Duodenal mucosa (tissue), 2 donors: Measurements from ENCODE around the gene DSCAML1.

Source experiments
- H3K27ac ChIP-seq: one replicate; pipeline ENCODE4 v1.7.0; 2013; ENCODE audit warnings: low read depth, low read length
- H3K27me3 ChIP-seq, 2 donors: one replicate each; pipeline ENCODE4 v1.7.0; 2013; ENCODE audit warnings: low read length in 2 of 2, control low read depth in 1 of 2; ENCODE audit not compliant: insufficient read depth in 2 of 2, control insufficient read depth in 1 of 2
- H3K36me3 ChIP-seq, 2 donors: one replicate each; pipeline ENCODE4 v1.7.0; 2013; ENCODE audit warnings: low read length in 2 of 2, control low read depth in 1 of 2; ENCODE audit not compliant: insufficient read depth in 2 of 2, control insufficient read depth in 1 of 2
- H3K4me1 ChIP-seq, 2 donors: one replicate each; pipeline ENCODE4 v1.7.0; 2013; ENCODE audit warnings: low read length in 2 of 2, control low read depth in 1 of 2; ENCODE audit not compliant: insufficient read depth in 2 of 2, control insufficient read depth in 1 of 2
- H3K4me3 ChIP-seq, 2 donors: one replicate each; pipeline ENCODE4 v1.7.0; 2013; ENCODE audit warnings: low read length in 2 of 2, low read depth in 1 of 2
- H3K9ac ChIP-seq, 2 donors: one replicate each; pipeline ENCODE4 v1.7.0; 2013; ENCODE audit warnings: low read length in 2 of 2, low read depth in 1 of 2
- H3K9me3 ChIP-seq, 2 donors: one replicate each; pipeline ENCODE4 v1.7.0; 2013; ENCODE audit warnings: low read length in 2 of 2, control low read depth in 1 of 2; ENCODE audit not compliant: control insufficient read depth in 1 of 2

DSCAML1 gene

DNA sequence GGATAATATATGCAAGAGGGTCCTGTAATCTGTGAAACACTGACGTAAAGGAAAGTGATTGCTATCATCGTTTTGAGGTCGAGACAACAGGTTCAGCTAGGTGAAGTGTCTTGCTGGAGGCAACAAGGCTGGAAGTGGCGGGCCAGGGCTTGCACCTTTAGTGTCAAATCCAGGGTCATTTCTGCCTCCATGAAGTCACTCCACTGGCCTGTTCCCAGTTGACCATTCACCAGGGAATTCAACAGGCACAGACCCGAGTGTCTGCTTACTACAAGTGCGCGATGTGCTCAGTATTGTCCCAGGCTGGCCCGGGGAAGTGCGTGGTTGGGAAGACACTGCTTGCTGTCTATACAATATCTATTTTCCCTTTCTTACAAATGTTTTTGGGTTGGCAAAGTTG is 244.4 kb downstream of the DSCAML1 start:
- H3K4me3 ChIP-seq: no peak overlapping the region
- H3K9me3 ChIP-seq: no peaks in the 10 kb centered on the region
- H3K27me3 ChIP-seq: no peaks in the 10 kb centered on the region
- H3K36me3 ChIP-seq: no peaks in the 10 kb centered on the region
- H3K4me1 ChIP-seq: peaks cover 0 to 7% of the 10 kb centered on the region in 2 donors
- no peak overlapping the region for H3K9ac ChIP-seq
- no peak overlapping the region for H3K27ac ChIP-seq

DNA sequence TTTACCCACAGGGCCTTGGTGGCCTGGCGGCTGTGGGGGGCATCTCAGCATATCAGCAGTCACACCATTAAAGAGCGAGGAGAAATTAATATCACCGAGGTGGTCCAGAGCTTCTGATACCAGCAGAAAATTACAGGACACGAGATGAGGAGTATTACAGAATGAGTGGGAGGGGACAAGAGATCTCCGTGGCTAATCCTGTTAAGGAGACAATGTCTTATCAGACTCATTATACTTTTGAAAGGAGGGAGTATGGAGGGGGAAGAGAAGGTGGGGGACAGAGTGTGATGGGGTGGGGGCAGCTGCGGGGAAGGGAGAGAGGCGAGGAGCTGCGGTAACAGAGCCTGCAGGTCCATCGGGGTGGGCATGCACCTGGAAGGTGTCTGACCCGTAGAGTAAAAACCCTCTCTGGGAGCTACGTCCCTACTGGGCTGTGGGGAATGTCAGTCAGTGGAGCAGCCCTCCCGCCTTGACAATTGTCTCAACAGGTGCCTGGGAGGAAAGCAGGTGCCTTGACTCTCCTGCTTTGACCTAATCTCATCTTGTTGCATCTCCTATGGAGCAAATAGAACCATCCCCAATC is 245.2 kb downstream of the DSCAML1 start:
- H3K27me3 ChIP-seq: no peaks in the 10 kb centered on the region
- no peaks in the 10 kb centered on the region for H3K9me3 ChIP-seq
- H3K9ac ChIP-seq: no peak overlapping the region
- no peak overlapping the region for H3K27ac ChIP-seq
- no peaks in the 10 kb centered on the region for H3K36me3 ChIP-seq
- H3K4me3 ChIP-seq: no peak overlapping the region
- H3K4me1 ChIP-seq: peaks cover 0 to 7% of the 10 kb centered on the region in 2 donors

- H3K27me3 ChIP-seq: no peaks in the 10 kb centered on the region
- no peak overlapping the region for H3K27ac ChIP-seq
- no peaks in the 10 kb centered on the region for H3K9me3 ChIP-seq
- no peak overlapping the region for H3K9ac ChIP-seq
- peaks cover 0 to 7% of the 10 kb centered on the region in 2 donors for H3K4me1 ChIP-seq
- H3K36me3 ChIP-seq: no peaks in the 10 kb centered on the region
- H3K4me3 ChIP-seq: no peak overlapping the region
Observed at GRCh38 chr11:117550466-117550865, 246.6 kb downstream of the DSCAML1 start.

DNA sequence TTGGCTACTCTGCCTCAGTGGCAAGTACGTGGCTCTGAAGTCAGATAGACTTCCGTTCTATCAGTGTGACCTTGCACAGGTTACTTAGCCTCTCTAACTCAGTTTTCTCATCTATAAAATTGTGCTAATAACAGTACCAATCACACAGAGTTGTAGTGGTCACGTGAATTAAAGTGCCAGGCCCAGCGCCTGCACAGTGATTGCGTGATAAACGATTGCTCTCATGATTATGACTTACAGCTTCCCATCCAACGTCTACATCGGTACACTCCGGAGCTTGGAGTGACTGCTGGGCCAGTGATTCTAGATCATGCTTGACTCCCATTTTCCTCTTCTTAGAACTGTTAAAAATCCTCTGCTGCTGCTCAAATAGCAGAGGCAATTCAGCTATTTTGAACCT is 247.6 kb downstream of the DSCAML1 start:
- Histone ChIP-seq H3K4me1 (peaks cover 0 to 8% of the 10 kb centered on the region in 2 donors), H3K36me3 (no peaks in the 10 kb centered on the region), H3K9ac (no peak overlapping the region), H3K27ac (no peak overlapping the region), H3K4me3 (no peak overlapping the region), H3K9me3 (no peaks in the 10 kb centered on the region), H3K27me3 (no peaks in the 10 kb centered on the region)

DNA sequence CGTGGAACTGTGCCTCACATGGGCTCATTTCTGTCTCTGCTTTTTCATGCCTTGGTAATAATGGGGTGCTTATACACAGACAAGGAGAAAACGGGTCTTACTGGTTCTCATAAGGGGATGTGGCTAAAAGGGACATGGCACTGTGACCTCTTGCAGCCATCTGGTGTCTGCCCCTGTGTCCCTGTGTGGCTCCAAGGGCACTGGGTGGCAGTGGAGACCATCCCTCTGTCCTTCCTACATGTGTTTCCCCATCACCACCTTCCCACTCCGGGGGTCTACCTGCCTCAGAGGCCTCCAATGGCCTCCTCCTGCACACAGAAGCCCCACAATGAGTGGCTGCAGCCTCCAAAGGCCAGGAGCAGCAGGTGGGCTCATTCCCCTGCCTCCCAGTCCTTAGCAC is 248.1 kb downstream of the DSCAML1 start:
- H3K36me3 ChIP-seq: no peaks in the 10 kb centered on the region
- no peak overlapping the region for H3K4me3 ChIP-seq
- no peaks in the 10 kb centered on the region for H3K9me3 ChIP-seq
- H3K9ac ChIP-seq: no peak overlapping the region
- H3K27ac ChIP-seq: no peak overlapping the region
- H3K4me1 ChIP-seq: peaks cover 0 to 13% of the 10 kb centered on the region in 2 donors
- H3K27me3 ChIP-seq: no peaks in the 10 kb centered on the region

DNA sequence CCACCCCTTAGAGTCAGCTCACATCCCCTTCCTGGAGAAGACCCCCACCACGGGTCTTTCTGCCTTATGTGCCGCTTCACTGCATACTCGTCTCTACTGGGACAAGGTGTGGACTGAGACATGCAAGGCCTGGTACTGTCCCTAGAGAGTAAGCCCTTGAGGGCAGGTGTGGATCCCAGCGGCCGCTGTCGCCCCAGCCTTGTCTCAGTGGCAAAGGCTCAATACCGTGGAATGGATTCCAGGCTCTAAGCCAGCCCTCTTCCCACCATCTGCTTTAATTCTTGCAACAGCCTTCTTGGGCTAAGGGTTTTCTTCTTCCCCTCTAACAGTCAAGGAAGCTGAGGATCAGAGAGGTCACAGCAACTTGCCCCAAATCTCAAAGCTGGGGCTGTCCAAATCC is 249.1 kb downstream of the DSCAML1 start:
- H3K4me1 ChIP-seq: peaks cover 0 to 15% of the 10 kb centered on the region in 2 donors
- H3K9ac ChIP-seq: no peak overlapping the region
- H3K36me3 ChIP-seq: no peaks in the 10 kb centered on the region
- H3K9me3 ChIP-seq: no peaks in the 10 kb centered on the region
- no peaks in the 10 kb centered on the region for H3K27me3 ChIP-seq
- no peak overlapping the region for H3K27ac ChIP-seq
- no peak overlapping the region for H3K4me3 ChIP-seq

GRCh38 chr11:117547195-117547850 is 249.7 kb downstream of the DSCAML1 start:
- Histone ChIP-seq H3K4me3 (no peak overlapping the region), H3K9ac (no peak overlapping the region), H3K36me3 (no peaks in the 10 kb centered on the region), H3K4me1 (peaks cover 0 to 15% of the 10 kb centered on the region in 2 donors), H3K27ac (no peak overlapping the region), H3K27me3 (no peaks in the 10 kb centered on the region), H3K9me3 (no peaks in the 10 kb centered on the region)

DNA sequence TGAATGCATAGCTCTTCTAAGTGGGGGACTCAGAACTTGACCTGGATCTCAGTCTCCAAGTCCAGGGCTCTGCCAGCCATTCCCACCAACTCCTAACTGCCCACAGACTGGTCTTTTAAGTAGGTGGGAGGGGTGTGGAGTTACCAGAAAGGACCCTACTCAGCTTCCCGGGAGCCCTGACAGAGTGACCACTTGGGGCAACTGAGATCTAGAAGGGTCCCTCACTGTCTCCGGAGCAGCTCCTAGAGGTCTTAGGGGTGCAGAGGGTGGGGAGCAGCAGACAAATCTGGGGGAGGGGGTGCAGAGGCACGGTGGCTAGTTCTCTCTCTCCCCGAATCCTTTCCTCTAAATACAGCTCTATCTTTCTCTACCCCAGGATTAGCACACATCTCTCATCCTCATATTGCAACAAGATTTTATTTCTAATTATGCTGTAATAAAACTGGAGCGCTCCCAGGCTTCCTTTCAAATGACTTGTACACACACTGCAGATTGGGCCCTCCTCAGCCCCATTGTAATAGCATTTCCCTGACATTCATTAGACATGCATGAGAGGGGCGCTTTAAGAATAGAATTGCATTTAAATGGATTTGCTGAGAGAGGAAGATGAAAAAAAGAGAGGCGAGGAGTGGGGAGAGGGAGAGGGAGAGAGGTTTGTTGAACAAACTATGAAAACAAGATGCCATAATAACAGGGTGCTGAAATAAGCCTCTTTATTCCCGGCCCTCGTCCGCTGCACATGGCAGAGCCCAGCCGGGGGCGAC is 250.4 kb downstream of the DSCAML1 start:
- H3K27me3 ChIP-seq: no peaks in the 10 kb centered on the region
- H3K9ac ChIP-seq: no peak overlapping the region
- H3K9me3 ChIP-seq: no peaks in the 10 kb centered on the region
- no peak overlapping the region for H3K4me3 ChIP-seq
- no peak overlapping the region for H3K27ac ChIP-seq
- peaks cover 0 to 15% of the 10 kb centered on the region in 2 donors for H3K4me1 ChIP-seq
- H3K36me3 ChIP-seq: no peaks in the 10 kb centered on the region

GRCh38 chr11:117545706-117546105 is 251.3 kb downstream of the DSCAML1 start:
- no peaks in the 10 kb centered on the region for H3K27me3 ChIP-seq
- no peak overlapping the region for H3K9ac ChIP-seq
- no peaks in the 10 kb centered on the region for H3K9me3 ChIP-seq
- H3K4me1 ChIP-seq: peaks cover 0 to 15% of the 10 kb centered on the region in 2 donors
- no peak overlapping the region for H3K27ac ChIP-seq
- H3K36me3 ChIP-seq: no peaks in the 10 kb centered on the region
- H3K4me3 ChIP-seq: no peak overlapping the region

DNA sequence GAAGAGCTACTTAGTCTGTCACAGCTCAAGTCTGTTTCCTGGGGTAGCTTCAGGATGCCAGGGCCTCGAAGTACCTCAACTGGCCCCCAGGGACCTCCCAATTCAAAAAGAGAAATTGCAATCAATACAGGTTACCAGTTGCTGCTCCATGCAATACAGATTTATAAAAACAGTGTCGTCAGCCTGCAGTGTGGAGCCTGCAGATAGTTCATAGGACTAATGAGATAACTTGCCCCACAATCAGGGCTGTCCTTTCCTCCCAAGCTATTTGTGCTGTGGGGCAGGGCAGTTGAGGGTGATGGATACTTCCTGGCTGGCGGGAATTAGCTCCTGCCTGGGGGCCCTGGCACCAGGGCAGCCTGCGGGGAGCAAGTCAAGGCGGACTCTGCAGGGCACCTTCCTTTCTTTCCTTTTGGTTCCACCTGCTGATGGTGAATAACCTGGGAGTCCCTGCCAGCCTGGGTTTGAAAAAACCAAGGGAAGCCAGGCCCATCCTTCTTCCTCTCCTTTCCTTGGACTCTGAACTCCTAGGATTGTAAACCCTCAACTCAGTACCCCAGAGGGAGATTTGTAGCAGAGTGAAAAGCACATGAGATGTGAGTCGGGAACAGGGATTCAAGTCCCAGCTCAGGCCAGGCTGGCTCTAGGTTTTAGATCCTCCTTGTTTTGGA is 252.8 kb downstream of the DSCAML1 start:
- Histone ChIP-seq H3K9me3 (no peaks in the 10 kb centered on the region), H3K27me3 (no peaks in the 10 kb centered on the region), H3K9ac (no peak overlapping the region), H3K4me1 (peaks cover 0 to 15% of the 10 kb centered on the region in 2 donors), H3K4me3 (no peak overlapping the region), H3K36me3 (no peaks in the 10 kb centered on the region), H3K27ac (no peak overlapping the region)
